ENCODE results near the gene TAP1. TPM values are rescaled to one million over a fixed set of nuclear protein-coding genes. Genes with fewer than 3 reads are reported as not detected.
"Not testable (repeated sequence)": the region's sequence is repeated elsewhere in the genome, so short reads cannot be mapped to it uniquely, and the experiment has no call there.

Gene TAP1
- total RNA-seq, 2 experiments from 2014 or later, result 210 to 211 TPM

DNA sequence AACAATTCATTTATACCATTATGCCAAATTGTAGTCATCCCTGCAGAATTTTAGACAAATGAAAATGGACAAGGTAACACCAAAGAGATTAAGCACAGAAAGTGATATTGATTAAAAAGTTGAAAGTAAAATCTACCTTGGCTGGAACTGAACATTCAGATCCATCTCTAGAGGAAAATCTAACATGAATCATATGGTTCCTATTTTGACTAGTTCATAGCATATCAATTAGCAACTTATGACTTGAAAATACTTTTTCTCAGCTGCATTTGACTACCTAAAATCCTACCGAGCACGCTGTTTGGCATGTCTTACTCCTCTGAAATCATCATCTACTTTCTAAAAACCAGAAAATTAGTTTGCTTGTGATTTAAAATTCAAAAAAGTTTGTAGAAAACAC, 23.1 kb upstream of the TAP1 start:
- Mint-ChIP-seq H3K27me3 (peaks cover 2% of the 10 kb centered on the region), H3K36me3 (ENCODE audit: low read depth) (peaks cover 1% of the 10 kb centered on the region), H3K4me1 (ENCODE audit: low read depth) (no peaks in the 10 kb centered on the region), H3K4me3 (no peak overlapping the region), H3K27ac (no peak overlapping the region), H3K9me3 (no peaks in the 10 kb centered on the region)
- POLR2A ChIA-PET, result interaction anchor here (0.6 to 0.9 kb wide), 2 partner anchors 22 to 105 kb away, joined by 3 read pairs; no protein-coding TSS in a partner anchor
- CTCF ChIA-PET, result interaction anchor here (1.2 to 7.0 kb wide), 8 partner anchors 8 to 108 kb away, joined by 3 to 50 read pairs (median 11); partner anchors contain the start of genes HLA-DMA and TAP2
- intact Hi-C loops (cut with micrococcal nuclease), result no loop called here
- DNase-seq (no peak), ATAC-seq (no peak)
- TF ChIP-seq, protein P1, sequence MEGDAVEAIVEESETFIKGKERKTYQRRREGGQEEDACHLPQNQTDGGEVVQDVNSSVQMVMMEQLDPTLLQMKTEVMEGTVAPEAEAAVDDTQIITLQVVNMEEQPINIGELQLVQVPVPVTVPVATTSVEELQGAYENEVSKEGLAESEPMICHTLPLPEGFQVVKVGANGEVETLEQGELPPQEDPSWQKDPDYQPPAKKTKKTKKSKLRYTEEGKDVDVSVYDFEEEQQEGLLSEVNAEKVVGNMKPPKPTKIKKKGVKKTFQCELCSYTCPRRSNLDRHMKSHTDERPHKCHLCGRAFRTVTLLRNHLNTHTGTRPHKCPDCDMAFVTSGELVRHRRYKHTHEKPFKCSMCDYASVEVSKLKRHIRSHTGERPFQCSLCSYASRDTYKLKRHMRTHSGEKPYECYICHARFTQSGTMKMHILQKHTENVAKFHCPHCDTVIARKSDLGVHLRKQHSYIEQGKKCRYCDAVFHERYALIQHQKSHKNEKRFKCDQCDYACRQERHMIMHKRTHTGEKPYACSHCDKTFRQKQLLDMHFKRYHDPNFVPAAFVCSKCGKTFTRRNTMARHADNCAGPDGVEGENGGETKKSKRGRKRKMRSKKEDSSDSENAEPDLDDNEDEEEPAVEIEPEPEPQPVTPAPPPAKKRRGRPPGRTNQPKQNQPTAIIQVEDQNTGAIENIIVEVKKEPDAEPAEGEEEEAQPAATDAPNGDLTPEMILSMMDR (IDR thresholded peaks at IDR 0.05), result no peak

DNA sequence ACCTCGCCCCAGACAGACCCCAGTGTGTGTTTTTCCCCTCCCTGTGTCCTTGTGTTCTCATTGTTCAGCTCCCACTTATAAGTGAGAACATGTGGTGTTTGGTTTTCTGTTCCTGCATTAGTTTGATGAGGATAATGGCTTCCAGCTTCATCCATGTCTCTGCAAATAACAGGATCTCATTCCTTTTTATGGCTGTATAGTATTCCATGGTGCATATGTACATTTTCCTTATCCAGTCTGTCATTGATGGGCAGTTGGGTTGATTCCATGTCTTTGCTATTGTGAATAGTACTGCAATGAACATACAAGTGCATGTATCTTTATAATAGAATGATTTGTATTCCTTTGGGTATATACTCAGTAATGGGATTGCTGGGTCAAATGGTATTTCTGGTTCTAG, 20.4 kb upstream of the TAP1 start:
- H3K4me1 Mint-ChIP-seq (ENCODE audit: low read depth); H3K36me3 Mint-ChIP-seq (ENCODE audit: low read depth); intact Hi-C loops (cut with micrococcal nuclease); H3K27ac Mint-ChIP-seq; H3K27me3 Mint-ChIP-seq; ATAC-seq; H3K9me3 Mint-ChIP-seq; POLR2A ChIA-PET; DNase-seq; H3K4me3 Mint-ChIP-seq: not testable (repeated sequence)
- CTCF ChIA-PET, result interaction anchor here (2.0 to 2.4 kb wide), 2 partner anchors 35 to 111 kb away, joined by 16 to 21 read pairs; partner anchors contain the start of gene TAP2

DNA sequence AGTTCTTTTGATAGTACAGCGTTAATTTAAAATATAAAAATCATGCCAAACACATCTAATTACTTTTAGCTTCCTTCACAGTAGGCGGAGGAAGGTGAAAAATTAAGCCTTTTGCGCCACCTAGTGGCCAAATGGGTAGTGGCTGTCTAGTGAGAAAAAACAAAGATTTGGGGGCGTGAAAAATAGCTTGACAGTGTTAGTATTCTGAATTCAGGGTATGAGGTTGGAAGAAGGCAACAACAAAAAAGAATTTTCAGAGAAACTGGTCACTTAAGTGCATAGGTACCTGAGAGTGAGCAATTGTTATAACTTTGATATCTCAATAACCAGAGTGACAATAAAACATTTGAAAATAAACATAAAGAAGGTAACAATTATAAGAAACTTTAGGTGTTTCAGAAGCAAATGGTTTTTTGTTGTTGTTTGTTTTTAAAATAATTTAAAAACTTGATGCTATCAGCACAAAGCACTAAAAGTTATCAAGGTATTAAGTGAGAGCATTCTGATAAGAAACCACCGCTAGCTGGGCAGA, 14.8 kb upstream of the TAP1 start:
- Mint-ChIP-seq H3K27ac (no peak overlapping the region), H3K4me3 (no peak overlapping the region)
- CTCF ChIA-PET, result interaction anchor here (0.7 to 7.1 kb wide), 65 partner anchors 9 to 563 kb away, joined by 3 to 291 read pairs (median 6); partner anchors contain the start of genes BRD2, HLA-DMA, PSMB8 and PSMB9

DNA sequence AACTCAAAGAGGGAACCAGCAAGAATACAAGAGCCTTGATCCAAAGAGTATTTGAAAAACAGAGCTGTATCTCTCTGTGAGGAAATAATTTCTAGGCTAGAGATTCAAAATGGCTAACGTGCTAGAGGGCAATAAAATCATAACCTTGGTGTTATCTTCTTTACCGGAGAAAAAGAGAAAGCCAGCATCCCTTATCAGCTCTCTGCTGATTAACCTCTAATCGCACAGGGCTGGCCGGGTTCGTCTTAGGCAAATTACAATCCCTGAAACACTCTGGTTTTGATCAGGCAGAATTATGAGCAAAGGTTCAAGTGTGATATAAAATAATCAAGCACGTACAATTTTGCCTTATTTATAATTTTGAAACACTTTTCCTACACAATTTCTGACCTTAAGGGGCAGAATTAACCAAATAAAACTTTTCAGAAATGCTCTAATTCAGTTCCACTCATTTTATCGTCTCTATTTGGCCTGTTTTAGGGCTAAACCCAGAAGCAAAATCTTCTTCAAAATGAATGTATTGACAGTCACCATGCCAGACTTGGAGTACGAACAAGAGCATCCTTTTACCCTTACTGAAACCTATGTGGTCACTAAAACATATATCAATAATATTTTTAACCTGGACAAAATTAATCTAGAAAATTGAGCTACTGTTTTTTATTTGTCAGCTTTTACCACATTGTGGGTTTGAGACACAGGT, 14.2 kb upstream of the TAP1 start:
- TF ChIP-seq, protein P1 (IDR thresholded peaks at IDR 0.05), result no peak
- Mint-ChIP-seq H3K36me3 (ENCODE audit: low read depth) (no peaks in the 10 kb centered on the region), H3K27me3 (no peaks in the 10 kb centered on the region), H3K4me3 (peak overlapping the region; percentile 14), H3K9me3 (no peaks in the 10 kb centered on the region), H3K27ac (peak overlapping the region; percentile 84), H3K4me1 (ENCODE audit: low read depth) (peaks cover 32% of the 10 kb centered on the region)
- ATAC-seq (peak; percentile 50), DNase-seq (no peak)
- intact Hi-C loops (cut with micrococcal nuclease), result loop anchor here (1.0 to 5.0 kb wide), 3 partner anchors 15 to 40 kb away; partner anchors contain the start of genes TAP1 and TAP2
- POLR2A ChIA-PET, result interaction anchor here (0.6 to 5.9 kb wide), 16 partner anchors 9 to 1912 kb away, joined by 3 to 79 read pairs (median 4); partner anchors contain the start of genes PSMB8, PSMB9, TAP1 and TAP2
- CTCF ChIA-PET, result interaction anchor here (0.7 to 7.1 kb wide), 61 partner anchors 8 to 563 kb away, joined by 3 to 291 read pairs (median 6); partner anchors contain the start of genes BRD2, HLA-DMA, PSMB8 and PSMB9

More for the DNA sequence above, 14.8 kb upstream of the TAP1 start:
- no peaks in the 10 kb centered on the region for H3K27me3 Mint-ChIP-seq
- TF ChIP-seq, protein P1 (IDR thresholded peaks at IDR 0.05), result peak; percentile 92
- ATAC-seq, result peak; percentile 78
- no peaks in the 10 kb centered on the region for H3K36me3 Mint-ChIP-seq (ENCODE audit: low read depth)
- intact Hi-C loops (cut with micrococcal nuclease), result loop anchor here (1.0 to 5.0 kb wide), 2 partner anchors 30 to 41 kb away; partner anchors contain the start of gene TAP2
- POLR2A ChIA-PET, result interaction anchor here (0.6 to 5.9 kb wide), 17 partner anchors 9 to 1913 kb away, joined by 3 to 79 read pairs (median 4); partner anchors contain the start of genes BRD2, PSMB8, PSMB9 and TAP1
- H3K4me1 Mint-ChIP-seq (ENCODE audit: low read depth), result peaks cover 32% of the 10 kb centered on the region
- H3K9me3 Mint-ChIP-seq, result no peaks in the 10 kb centered on the region
- DNase-seq, result peak; percentile 95

DNA sequence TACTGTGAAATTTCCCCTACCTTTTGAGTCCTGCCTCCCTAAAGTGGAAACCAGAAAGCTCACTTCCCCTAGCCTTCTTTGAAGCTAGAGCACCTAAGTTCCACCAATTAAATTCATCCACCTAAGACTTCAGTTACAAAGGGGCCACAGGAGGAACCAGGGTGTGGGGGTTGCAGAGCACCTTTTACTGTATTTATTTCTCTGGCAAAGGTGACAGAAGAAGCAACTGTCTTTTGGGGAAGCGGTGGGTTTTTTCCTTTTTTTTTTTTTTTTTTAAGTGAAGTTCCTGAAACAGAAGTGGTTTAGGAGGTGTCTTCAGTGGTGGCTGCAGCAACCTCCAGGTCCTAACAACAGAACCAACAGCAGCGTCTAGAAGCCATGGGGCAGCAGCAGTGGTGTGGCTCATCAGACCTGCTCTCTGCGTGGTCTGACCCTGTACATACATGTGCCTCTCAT, 13.5 kb upstream of the TAP1 start:
- Mint-ChIP-seq H3K4me1 (ENCODE audit: low read depth) (peaks cover 32% of the 10 kb centered on the region), H3K36me3 (ENCODE audit: low read depth) (peaks cover under 1% of the 10 kb centered on the region), H3K27me3 (no peaks in the 10 kb centered on the region), H3K9me3 (no peaks in the 10 kb centered on the region), H3K4me3 (peak overlapping the region; percentile 14), H3K27ac (peak overlapping the region; percentile 84)
- TF ChIP-seq, protein P1 (IDR thresholded peaks at IDR 0.05), result no peak
- intact Hi-C loops (cut with micrococcal nuclease), result loop anchor here (2.0 to 5.0 kb wide), 2 partner anchors 14 to 40 kb away; partner anchors contain the start of gene TAP1
- DNase-seq (no peak), ATAC-seq (peak; percentile 47)
- CTCF ChIA-PET, result interaction anchor here (1.4 to 7.1 kb wide), 28 partner anchors 8 to 453 kb away, joined by 3 to 291 read pairs (median 18); partner anchors contain the start of genes HLA-DMA, PSMB8, PSMB9 and TAP1
- POLR2A ChIA-PET, result interaction anchor here (0.6 to 5.9 kb wide), 10 partner anchors 9 to 908 kb away, joined by 3 to 79 read pairs (median 10); partner anchors contain the start of genes PSMB8, PSMB9, TAP1 and TAP2

Measured in activated CD8-positive, alpha-beta T cell treated with anti-CD3 and anti-CD28 coated beads for 36 hours (primary cell).